Hippocampal formation (tissue), 2 donors: ENCODE measurements around the gene FGF12.

Experiments
- DNase-seq, 2 donors: peaks; one replicate each; lab custom pipeline; 2025; lab: John Stamatoyannopoulos, UW

FGF12 gene

GRCh38 chr3:192108820-192109219 is 618.5 kb downstream of the FGF12 start:
- DNase-seq, result no peak

- DNase-seq, result no peak
Observed at GRCh38 chr3:192106543-192106942, 620.8 kb downstream of the FGF12 start.

- no peak for DNase-seq
Observed at GRCh38 chr3:192092388-192093005, 634.8 kb downstream of the FGF12 start.

GRCh38 chr3:192091831-192092230 is 635.5 kb downstream of the FGF12 start:
- DNase-seq, result no peak

- DNase-seq, result no peak
Observed at GRCh38 chr3:192090586-192090985, 636.8 kb downstream of the FGF12 start.
